Measurements from ENCODE around the gene PRSS50. TPM values are rescaled to one million over a fixed set of nuclear protein-coding genes. Genes with fewer than 3 reads are reported as not detected.
A peak's percentile ranks its signal among the peaks of the same experiment; 100 is the strongest.

Gene PRSS50
- total RNA-seq, 1 donor from 2014 or later = not detected

GRCh38 chr3:46671541-46672348 is 45.9 kb downstream of the PRSS50 start:
- no peak for FAIRE-seq

GRCh38 chr3:46670891-46671427 is 46.7 kb downstream of the PRSS50 start:
- FAIRE-seq (no peak), DNase-seq (ENCODE audit: low spot score in 2 of 2) (no peak)

More at GRCh38 chr3:46671541-46672348, 45.9 kb downstream of the PRSS50 start:
- peak in 1 of 2 donors; percentile 0 for DNase-seq (ENCODE audit: low spot score in 2 of 2)

GRCh38 chr3:46670000-46670890 is 47.4 kb downstream of the PRSS50 start:
- DNase-seq (ENCODE audit: low spot score in 2 of 2) (peak in 1 of 2 donors; percentile 0), FAIRE-seq (no peak)

GRCh38 chr3:46669191-46669999 is 48.3 kb downstream of the PRSS50 start:
- FAIRE-seq = no peak
- peak in 1 of 2 donors; percentile 1 for DNase-seq (ENCODE audit: low spot score in 2 of 2)

GRCh38 chr3:46668591-46668990 is 49.1 kb downstream of the PRSS50 start:
- FAIRE-seq (no peak), DNase-seq (ENCODE audit: low spot score in 2 of 2) (no peak)

- FAIRE-seq = no peak
- no peak for DNase-seq (ENCODE audit: low spot score in 2 of 2)
These were observed 49.6 kb downstream of the PRSS50 start for GRCh38 chr3:46668116-46668515.

GRCh38 chr3:46667657-46668056 is 50.0 kb downstream of the PRSS50 start:
- DNase-seq (ENCODE audit: low spot score in 2 of 2) = no peak
- no peak for FAIRE-seq

GRCh38 chr3:46667061-46667621 is 50.5 kb downstream of the PRSS50 start:
- DNase-seq (ENCODE audit: low spot score in 2 of 2) (peak in 1 of 2 donors; percentile 7), FAIRE-seq (no peak)

- DNase-seq (ENCODE audit: low spot score in 2 of 2) (peak; percentile 6 to 7), FAIRE-seq (no peak)
These were observed 51.2 kb downstream of the PRSS50 start for GRCh38 chr3:46666453-46666845.

GRCh38 chr3:46665763-46666452 is 51.8 kb downstream of the PRSS50 start:
- no peak for FAIRE-seq
- peak in 1 of 2 donors; percentile 4 for DNase-seq (ENCODE audit: low spot score in 2 of 2)

GRCh38 chr3:46664971-46665762 is 52.5 kb downstream of the PRSS50 start:
- FAIRE-seq (no peak), DNase-seq (ENCODE audit: low spot score in 2 of 2) (peak in 1 of 2 donors; percentile 16)

- FAIRE-seq (no peak), DNase-seq (ENCODE audit: low spot score in 2 of 2) (peak in 1 of 2 donors; percentile 12)
These were observed 53.3 kb downstream of the PRSS50 start for GRCh38 chr3:46664188-46664970.

- FAIRE-seq = no peak
- peak in 1 of 2 donors; percentile 7 for DNase-seq (ENCODE audit: low spot score in 2 of 2)
These were observed 54.0 kb downstream of the PRSS50 start for GRCh38 chr3:46663591-46664135.

- FAIRE-seq (no peak), DNase-seq (ENCODE audit: low spot score in 2 of 2) (peak; percentile 8 to 51)
These were observed 54.7 kb downstream of the PRSS50 start for GRCh38 chr3:46662771-46663551.
